SJSA1 (cell line): ENCODE data around the gene CLEC2L. TPM values are rescaled to one million over a fixed set of nuclear protein-coding genes. Genes with fewer than 3 reads are reported as not detected.
"Not testable (repeated sequence)": the region's sequence is repeated elsewhere in the genome, so short reads cannot be mapped to it uniquely, and the experiment has no call there.

Experiments used
- DNase-seq, 2 experiments: peaks; one replicate each; pipeline ENCODE4 v3.0.0-alpha.2; 2015 to 2020; ENCODE audit warnings: low spot score in 2 of 2, low read depth in 1 of 2
- H3K27ac ChIP-seq: fragments of 250-450 bp; sonication (Bioruptor Pico); 2 replicates; pipeline ENCODE4 v1.5.1; 2020; ENCODE audit warnings: mild to moderate bottlenecking, moderate library complexity
- H3K27me3 ChIP-seq: fragments of 250-450 bp; sonication (Bioruptor Pico); replicated peaks from 2 replicates; pipeline ENCODE4 v1.5.1; 2020; ENCODE audit warnings: mild to moderate bottlenecking, moderate library complexity
- H3K36me3 ChIP-seq: fragments of 250-450 bp; sonication (Bioruptor Pico); 2 replicates; pipeline ENCODE4 v1.5.1; 2020; ENCODE audit warnings: mild to moderate bottlenecking
- H3K4me1 ChIP-seq: fragments of 250-450 bp; sonication (Bioruptor Pico); replicated peaks from 2 replicates; pipeline ENCODE4 v1.6.1; 2021; ENCODE audit warnings: mild to moderate bottlenecking
- H3K4me3 ChIP-seq: fragments of 250-450 bp; sonication (Bioruptor Pico); 2 replicates; pipeline ENCODE4 v1.5.1; 2020; ENCODE audit warnings: mild to moderate bottlenecking
- H3K9me3 ChIP-seq: fragments of 250-450 bp; sonication (Bioruptor Pico); replicated peaks from 2 replicates; pipeline ENCODE4 v1.5.1; 2020; ENCODE audit warnings: mild to moderate bottlenecking
- total RNA-seq: library from RNA; depleted of rRNA; stranded (reverse); fragments of >200 nt; shearing (Covaris generic); gene quantifications from 2 replicates; pipeline ENCODE4 v1.2.3, GENCODE V29; 2014

Gene CLEC2L
- total RNA-seq, 1 experiment from 2014 or later, result not detected

GRCh38 chr7:139544645-139545044 lies 21.2 kb downstream of the CLEC2L start:
- Histone ChIP-seq H3K4me1 (no peaks in the 10 kb centered on the region), H3K4me3 (no peak overlapping the region), H3K36me3 (no peaks in the 10 kb centered on the region), H3K9me3 (no peaks in the 10 kb centered on the region), H3K27me3 (no peaks in the 10 kb centered on the region), H3K27ac (no peak overlapping the region)
- no peak for DNase-seq

DNA sequence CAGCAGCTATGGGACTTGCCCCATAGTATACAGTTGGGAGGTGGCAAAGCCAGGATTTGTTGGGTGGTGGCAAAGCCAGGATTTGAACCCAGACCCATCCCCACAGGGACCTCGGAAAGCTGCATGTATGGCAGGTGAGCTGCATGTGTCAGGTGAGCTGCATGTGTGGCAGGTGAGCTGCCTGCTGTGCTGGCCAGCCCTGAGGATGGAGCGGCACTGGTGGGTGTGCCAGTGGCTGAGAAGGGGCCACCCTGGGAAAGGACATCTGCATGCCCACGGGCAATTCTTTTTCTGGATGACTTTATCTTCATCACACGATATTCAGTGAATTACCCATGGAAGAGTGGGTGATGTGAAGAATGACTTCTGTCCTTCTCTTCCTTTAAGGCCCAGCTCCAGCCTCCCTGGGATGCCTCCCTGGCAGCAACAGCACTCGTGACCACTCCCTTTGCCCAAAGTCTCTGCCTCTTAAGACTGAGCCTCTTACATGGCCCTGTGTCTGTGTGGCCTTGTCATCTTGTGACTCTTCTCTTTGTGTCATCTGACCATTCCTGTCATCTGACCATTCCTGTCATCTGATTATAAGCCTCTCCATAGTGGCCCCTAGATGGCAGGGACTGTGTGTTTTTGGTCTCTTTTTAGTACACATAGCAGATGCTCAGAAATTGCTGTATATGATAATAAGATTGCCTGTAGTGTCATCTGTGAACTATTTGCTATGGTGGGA lies 25.0 kb downstream of the CLEC2L start:
- Histone ChIP-seq H3K27me3 (no peaks in the 10 kb centered on the region), H3K4me3 (no peak overlapping the region), H3K4me1 (no peaks in the 10 kb centered on the region), H3K9me3 (no peaks in the 10 kb centered on the region), H3K36me3 (no peaks in the 10 kb centered on the region), H3K27ac (no peak overlapping the region)
- DNase-seq, result no peak

GRCh38 chr7:139553991-139554700 lies 30.7 kb downstream of the CLEC2L start:
- H3K4me1 ChIP-seq, H3K36me3 ChIP-seq, H3K9me3 ChIP-seq, H3K27ac ChIP-seq, H3K4me3 ChIP-seq, DNase-seq, H3K27me3 ChIP-seq: not testable (repeated sequence)

GRCh38 chr7:139557857-139558581 lies 34.5 kb downstream of the CLEC2L start:
- no peak overlapping the region for H3K4me3 ChIP-seq
- DNase-seq, result no peak
- H3K9me3 ChIP-seq, result no peaks in the 10 kb centered on the region
- no peaks in the 10 kb centered on the region for H3K4me1 ChIP-seq
- no peaks in the 10 kb centered on the region for H3K27me3 ChIP-seq
- H3K36me3 ChIP-seq, result no peaks in the 10 kb centered on the region
- no peak overlapping the region for H3K27ac ChIP-seq

- no peak overlapping the region for H3K4me3 ChIP-seq
- no peaks in the 10 kb centered on the region for H3K9me3 ChIP-seq
- H3K36me3 ChIP-seq, result no peaks in the 10 kb centered on the region
- H3K4me1 ChIP-seq, result no peaks in the 10 kb centered on the region
- no peak overlapping the region for H3K27ac ChIP-seq
- DNase-seq, result no peak
- no peaks in the 10 kb centered on the region for H3K27me3 ChIP-seq
Observed at GRCh38 chr7:139559364-139560105, 36.0 kb downstream of the CLEC2L start.

GRCh38 chr7:139560199-139560598 lies 36.7 kb downstream of the CLEC2L start:
- DNase-seq, result no peak
- Histone ChIP-seq H3K4me3 (no peak overlapping the region), H3K36me3 (no peaks in the 10 kb centered on the region), H3K4me1 (no peaks in the 10 kb centered on the region), H3K27ac (no peak overlapping the region), H3K9me3 (no peaks in the 10 kb centered on the region), H3K27me3 (no peaks in the 10 kb centered on the region)

DNA sequence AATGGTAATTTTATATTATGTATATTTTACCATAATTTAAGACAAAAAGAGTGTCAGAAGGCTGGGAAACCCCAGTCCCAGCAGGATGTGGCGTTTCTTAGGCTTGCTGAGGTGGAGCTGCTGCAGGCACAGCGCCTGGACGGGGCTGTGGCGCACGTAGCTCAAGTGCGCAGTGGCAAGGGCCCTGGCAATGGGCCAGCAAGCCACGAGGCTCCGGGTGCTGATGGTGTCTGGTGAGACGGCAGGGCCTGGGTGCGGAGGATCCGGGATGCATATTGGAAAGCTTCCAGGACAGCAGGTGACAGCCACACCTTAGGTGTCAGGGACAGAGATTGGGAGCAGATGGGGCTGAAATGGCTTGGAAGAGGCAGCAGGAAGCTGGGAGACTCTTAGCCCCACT lies 37.2 kb downstream of the CLEC2L start:
- DNase-seq, result no peak
- H3K27me3 ChIP-seq, result no peaks in the 10 kb centered on the region
- no peak overlapping the region for H3K4me3 ChIP-seq
- no peaks in the 10 kb centered on the region for H3K9me3 ChIP-seq
- H3K27ac ChIP-seq, result no peak overlapping the region
- H3K36me3 ChIP-seq, result no peaks in the 10 kb centered on the region
- H3K4me1 ChIP-seq, result no peaks in the 10 kb centered on the region

DNA sequence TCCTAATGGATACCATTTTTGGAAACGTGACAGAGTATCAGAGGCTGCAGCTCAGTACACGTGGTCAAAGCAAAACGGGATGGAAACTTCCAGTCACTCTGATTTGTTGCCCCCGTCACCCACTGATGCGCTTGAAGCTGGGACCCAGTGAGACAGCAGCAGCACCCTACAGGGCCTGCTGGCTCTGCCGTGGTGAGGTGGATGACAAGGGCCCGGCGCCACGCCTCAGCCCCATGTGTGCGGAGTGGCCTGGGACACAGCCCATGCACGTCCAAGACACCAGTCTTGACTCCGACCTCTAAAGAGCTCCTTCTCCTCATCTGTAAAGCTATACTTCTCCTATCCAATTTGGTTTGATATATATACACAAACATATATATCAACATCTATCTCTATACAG lies 39.0 kb downstream of the CLEC2L start:
- Histone ChIP-seq H3K4me3 (no peak overlapping the region), H3K9me3 (no peaks in the 10 kb centered on the region), H3K27me3 (no peaks in the 10 kb centered on the region), H3K27ac (no peak overlapping the region), H3K36me3 (no peaks in the 10 kb centered on the region), H3K4me1 (no peaks in the 10 kb centered on the region)
- DNase-seq, result no peak

DNA sequence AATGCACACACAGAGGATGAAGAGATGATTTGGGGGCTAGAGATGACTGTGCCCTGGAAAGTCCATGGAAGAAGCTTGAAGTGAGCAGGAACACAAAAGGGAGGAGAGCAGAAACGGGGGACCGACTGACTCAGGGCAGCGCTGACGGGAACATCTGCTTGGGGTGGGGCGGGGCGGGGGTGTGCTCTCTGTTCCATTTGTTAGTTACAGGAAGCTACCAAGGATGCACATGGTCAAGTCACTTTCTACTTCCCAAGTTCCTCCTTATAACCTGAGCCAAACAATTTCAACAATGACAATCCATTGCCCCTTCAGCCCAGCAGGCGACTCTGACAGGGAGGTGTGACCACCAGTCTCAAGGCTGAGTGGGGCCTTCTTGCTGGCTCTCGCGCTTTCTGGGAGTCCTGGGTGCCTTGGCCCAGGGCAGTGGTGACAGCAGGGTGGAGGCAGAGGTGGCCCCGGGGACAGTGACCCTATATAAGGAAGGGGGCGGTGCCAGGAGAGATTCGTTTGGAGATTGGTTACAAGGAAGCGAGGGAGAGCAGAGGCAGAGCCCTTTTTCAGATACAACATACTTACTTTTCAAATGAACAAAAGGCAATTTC lies 39.6 kb downstream of the CLEC2L start:
- Histone ChIP-seq H3K36me3 (peaks cover 3% of the 10 kb centered on the region; the same call in 1 of the 2 replicates), H3K9me3 (no peaks in the 10 kb centered on the region), H3K27ac (no peak overlapping the region), H3K4me1 (no peaks in the 10 kb centered on the region), H3K4me3 (no peak overlapping the region), H3K27me3 (no peaks in the 10 kb centered on the region)
- DNase-seq, result no peak

DNA sequence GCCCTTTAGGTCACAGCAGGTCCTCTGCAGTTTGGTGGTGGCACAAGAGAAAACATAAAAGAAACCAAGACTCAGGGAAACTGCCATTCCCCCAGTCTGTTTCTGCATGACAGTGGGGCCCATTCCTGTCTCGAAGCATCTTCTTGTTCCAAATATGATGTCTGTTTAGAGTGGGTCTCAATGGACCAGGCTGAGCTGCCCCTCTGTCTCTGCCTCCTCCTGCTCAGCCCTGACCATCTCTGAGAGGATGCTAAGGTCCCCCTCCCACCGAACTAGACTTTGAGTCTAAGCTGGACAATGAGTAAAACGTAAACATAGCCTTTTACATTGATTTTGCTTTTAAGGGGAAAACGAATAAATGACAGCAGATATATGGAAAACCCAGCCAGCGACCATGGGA lies 40.4 kb downstream of the CLEC2L start:
- H3K27ac ChIP-seq, result no peak overlapping the region
- DNase-seq, result no peak
- no peaks in the 10 kb centered on the region for H3K27me3 ChIP-seq
- no peaks in the 10 kb centered on the region for H3K9me3 ChIP-seq
- H3K36me3 ChIP-seq, result peaks cover 3% of the 10 kb centered on the region; the same call in 1 of the 2 replicates
- no peak overlapping the region for H3K4me3 ChIP-seq
- H3K4me1 ChIP-seq, result no peaks in the 10 kb centered on the region

DNA sequence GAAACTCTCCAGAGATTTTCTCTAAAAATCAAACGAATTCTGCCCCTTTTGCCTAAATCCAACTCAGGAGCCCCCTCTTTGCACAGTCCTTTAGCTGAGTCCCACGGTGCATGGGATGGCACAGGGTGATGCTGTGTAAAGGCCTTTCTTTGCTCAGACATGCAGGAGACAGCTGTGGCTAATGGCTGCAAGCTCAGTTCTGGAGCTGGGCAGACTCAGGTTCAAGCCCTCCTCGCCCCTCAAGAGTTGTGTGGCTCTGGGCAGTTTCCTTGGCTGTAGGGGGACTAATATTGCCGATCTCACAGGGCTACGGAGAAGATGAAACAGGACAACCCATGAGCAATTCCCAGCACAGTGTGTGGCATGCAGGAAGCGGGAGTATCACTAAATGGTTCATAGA lies 42.6 kb downstream of the CLEC2L start:
- Histone ChIP-seq H3K27me3 (no peaks in the 10 kb centered on the region), H3K4me3 (no peak overlapping the region), H3K36me3 (peaks cover 3% of the 10 kb centered on the region; the same call in 1 of the 2 replicates), H3K4me1 (no peaks in the 10 kb centered on the region), H3K27ac (no peak overlapping the region), H3K9me3 (no peaks in the 10 kb centered on the region)
- no peak for DNase-seq

GRCh38 chr7:139566736-139567646 lies 43.5 kb downstream of the CLEC2L start:
- Histone ChIP-seq H3K4me3 (no peak overlapping the region), H3K27me3 (no peaks in the 10 kb centered on the region), H3K4me1 (no peaks in the 10 kb centered on the region), H3K9me3 (no peaks in the 10 kb centered on the region), H3K36me3 (peaks cover 3% of the 10 kb centered on the region; the same call in 1 of the 2 replicates), H3K27ac (no peak overlapping the region)
- DNase-seq, result no peak
